Subcutaneous adipose tissue (tissue), 4 donors: ENCODE results near the gene ITGB3. TPM values are rescaled to one million over a fixed set of nuclear protein-coding genes. Genes with fewer than 3 reads are reported as not detected.

Source experiments
- total RNA-seq, 4 donors: library from RNA; depleted of rRNA; stranded (reverse); fragments of >200 nt; gene quantifications; one replicate each; pipeline ENCODE4 v1.1.0, GENCODE V29; 2016
- TF ChIP-seq, protein P1 (sequence below): fragments of 450-650 bp; IDR thresholded peaks from one replicate; pipeline ENCODE4 v1.5.1; 2016; ENCODE audit warnings: low read depth, mild to moderate bottlenecking, control low read depth, antibody characterized with exemption, moderate library complexity

The ITGB3 gene
- total RNA-seq, 4 donors from 2014 or later = 9.8 to 22.6 (median 13.8) TPM

DNA sequence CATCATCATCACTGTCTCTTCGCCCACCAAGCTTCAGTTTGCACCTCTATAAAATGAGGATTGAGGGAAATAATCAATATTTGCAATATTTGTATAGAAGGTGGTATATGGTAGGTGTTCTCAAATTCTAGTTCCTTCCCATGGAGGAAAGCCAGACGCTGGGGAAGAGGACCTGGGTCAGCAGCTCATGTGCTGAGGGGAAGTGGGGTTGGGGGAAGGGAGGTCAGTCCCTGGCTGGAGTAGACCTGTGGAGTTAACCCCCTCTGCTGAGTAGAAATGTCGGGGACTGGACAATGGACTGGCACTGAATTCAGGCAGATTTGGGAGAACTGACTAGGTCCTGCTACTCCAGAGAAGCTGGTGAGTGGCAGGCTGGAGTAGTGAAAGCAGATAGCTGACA, 12.8 kb upstream of the ITGB3 start:
- TF ChIP-seq, protein P1, sequence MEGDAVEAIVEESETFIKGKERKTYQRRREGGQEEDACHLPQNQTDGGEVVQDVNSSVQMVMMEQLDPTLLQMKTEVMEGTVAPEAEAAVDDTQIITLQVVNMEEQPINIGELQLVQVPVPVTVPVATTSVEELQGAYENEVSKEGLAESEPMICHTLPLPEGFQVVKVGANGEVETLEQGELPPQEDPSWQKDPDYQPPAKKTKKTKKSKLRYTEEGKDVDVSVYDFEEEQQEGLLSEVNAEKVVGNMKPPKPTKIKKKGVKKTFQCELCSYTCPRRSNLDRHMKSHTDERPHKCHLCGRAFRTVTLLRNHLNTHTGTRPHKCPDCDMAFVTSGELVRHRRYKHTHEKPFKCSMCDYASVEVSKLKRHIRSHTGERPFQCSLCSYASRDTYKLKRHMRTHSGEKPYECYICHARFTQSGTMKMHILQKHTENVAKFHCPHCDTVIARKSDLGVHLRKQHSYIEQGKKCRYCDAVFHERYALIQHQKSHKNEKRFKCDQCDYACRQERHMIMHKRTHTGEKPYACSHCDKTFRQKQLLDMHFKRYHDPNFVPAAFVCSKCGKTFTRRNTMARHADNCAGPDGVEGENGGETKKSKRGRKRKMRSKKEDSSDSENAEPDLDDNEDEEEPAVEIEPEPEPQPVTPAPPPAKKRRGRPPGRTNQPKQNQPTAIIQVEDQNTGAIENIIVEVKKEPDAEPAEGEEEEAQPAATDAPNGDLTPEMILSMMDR = no peak

DNA sequence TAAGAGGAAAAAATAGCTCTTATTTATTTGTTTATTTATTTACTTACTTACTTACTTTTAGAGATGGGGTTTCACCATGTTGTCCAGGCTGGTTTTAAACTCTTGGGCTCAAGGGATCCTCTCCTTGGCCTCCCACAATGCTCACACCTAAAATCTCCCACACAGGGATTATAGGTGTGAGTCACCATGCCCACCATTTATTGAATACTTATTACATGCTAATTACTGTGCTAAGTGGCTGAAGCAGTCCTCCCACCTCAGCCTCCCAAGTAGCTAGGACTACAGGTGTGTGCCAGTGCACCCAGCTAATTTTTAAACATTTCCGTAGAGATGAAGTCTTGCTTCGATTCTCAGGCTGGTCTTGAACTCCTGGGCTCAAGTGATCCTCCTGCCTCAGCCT, 11.0 kb upstream of the ITGB3 start:
- TF ChIP-seq, protein P1 = no peak

DNA sequence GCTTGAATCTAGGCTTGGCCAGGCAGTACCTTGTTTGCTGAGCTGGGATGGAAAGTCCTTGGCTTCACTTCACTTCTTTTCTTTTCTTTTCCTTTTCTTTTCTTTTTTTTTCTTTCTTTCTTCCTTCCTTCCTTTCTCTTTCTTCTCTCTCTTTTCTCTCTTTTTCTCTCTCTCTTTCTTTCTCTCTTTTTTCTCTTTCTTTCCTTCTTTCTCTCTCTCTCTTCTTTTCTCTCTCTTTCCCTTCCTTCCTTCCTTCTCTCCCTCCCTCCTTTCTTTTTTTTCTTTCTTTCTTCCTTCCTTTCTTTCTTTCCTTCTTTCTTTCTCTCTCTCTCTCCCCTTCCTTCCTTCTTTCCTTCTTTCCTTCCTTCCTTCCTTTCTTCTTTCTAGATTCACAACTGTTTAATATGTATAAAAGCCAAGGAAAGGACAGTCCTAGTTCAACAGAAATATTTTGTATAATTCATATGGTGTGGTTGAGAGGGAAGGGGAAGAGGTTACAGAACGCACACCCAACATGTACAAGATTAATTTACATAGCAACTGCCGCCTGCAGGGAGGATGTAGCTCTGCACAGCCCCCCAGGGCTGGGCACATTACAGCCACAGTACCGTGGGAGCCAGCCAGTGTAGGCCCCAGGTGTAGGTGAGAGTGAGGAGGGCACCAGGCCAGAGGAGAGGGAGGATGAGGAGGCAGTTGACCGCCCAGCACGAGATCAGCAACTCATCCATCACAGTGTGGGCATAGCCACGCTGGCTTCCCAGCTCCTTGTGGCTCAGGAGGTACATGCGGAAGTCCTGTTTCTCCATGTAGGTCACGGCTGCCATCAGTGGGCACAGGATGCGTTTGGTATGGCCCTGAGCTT, 9.7 kb upstream of the ITGB3 start:
- TF ChIP-seq, protein P1 = no peak

DNA sequence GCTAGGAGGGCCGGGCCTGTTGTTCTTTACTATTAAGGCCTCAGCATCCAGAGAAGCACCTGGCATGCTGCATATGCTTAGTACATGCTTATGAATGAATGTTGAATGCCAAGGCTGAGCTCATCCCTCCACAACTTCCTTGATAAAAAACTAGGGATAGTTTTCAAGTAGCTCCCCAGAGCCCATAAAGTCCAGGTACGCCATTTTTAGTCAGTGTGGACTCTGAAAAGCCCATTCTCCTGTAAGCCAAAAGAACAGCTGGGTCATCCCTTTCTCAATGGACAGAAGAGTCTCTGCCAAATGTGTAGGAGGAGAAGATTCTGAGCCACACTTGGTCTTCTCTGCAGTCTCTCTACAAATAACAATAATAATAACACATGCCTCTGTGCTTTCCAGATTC, 8.9 kb upstream of the ITGB3 start:
- TF ChIP-seq, protein P1 = no peak

DNA sequence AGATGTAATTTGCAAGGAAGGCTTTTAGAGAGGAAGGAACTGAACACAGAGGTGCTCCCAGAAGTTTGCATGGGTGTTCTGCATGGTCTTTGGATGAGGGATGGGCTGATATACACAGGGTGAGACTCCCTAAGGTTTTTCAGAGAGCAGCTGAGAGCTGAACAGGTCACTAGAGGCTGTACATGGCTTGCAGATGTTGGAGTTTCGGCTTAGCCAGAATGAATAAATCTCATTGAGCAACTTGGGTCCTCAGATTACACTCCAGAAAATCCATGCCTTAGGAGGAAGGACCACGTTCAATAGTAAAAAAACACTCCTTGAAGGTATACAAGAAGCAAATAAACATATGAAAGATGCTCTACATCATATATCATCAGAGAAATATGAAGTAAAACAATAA, 7.5 kb upstream of the ITGB3 start:
- TF ChIP-seq, protein P1 = no peak

DNA sequence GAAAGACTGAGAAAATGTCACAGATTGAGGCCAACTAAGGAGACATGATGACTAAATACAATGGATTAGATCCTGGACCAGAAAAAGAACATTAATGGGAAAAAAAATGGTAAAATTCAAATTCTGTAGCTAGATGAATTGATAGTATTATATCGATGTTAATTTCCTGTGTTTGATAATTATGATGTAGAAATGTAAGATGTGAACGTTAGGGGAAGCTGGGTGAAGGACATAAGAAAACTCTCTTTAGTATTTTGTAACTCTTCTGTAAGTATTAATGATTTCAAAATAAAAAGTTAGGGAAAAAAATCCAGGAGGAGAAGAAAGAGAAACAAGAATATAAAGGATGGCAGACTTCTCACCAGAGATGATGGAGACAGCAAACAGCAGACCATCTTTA, 2.8 kb upstream of the ITGB3 start:
- TF ChIP-seq, protein P1 = no peak

DNA sequence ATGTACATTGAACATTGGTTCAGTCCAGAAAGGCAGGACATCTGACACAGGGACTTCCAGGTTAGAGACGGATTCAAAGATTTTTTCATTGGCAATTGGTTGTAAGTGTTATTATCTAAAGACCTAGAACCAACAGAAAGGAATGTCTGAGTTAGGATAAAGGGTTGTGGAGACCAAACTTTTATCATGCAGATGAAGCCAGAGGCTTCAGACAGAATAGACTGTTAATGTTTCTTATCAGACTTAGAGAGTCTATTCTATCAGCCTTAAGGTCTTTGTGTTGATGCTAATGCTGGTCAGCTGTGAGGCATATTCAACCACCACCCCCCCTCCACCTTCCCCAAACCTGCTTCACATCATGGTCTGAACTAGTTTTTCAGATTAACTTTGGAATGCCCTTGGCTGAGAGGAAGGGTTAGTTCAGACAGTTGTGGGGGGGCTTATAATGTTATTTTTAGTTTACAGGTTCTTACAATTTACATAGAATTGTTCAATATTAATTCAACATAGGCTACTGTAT, 2.1 kb upstream of the ITGB3 start:
- TF ChIP-seq, protein P1 = no peak
